Pancreas (tissue), 10 donors: Measurements from ENCODE around the gene HOXA9. TPM values are rescaled to one million over a fixed set of nuclear protein-coding genes. Genes with fewer than 3 reads are reported as not detected.
A peak's percentile ranks its signal among the peaks of the same experiment; 100 is the strongest.

Experiments
- ATAC-seq, 4 donors: fragments of 200-7000 bp; cut with Tn5 transposase; one replicate each; pipeline versions ENCODE4 v1.8.0 to v1.9.1; 2020; ENCODE audit warnings: mild to moderate bottlenecking in 4 of 4, moderate library complexity in 4 of 4
- DNase-seq, 6 donors: peaks; one replicate each; pipeline ENCODE4 v3.0.0-alpha.2; 2020
- FAIRE-seq: peaks from 2 replicates; lab custom pipeline; 2012; peaks lifted over from hg19 to GRCh38; lab: Jason Lieb, UNC
- H3K27ac ChIP-seq, 4 donors: fragments of 200-600 bp; sonication (generic); 1 replicate in 3 of 4; 2 replicates in 1 of 4; pipeline versions ENCODE4 v1.5.0 to v1.8.0; 2020
- H3K27me3 ChIP-seq, 4 donors: fragments of 200-600 bp; one replicate each; pipeline ENCODE4 v1.8.0; 2021
- H3K36me3 ChIP-seq, 3 donors: fragments of 200-600 bp; sonication (generic) in 1 of 3; one replicate each; pipeline versions ENCODE4 v1.5.0 to v1.8.0; 2020 to 2021
- H3K4me1 ChIP-seq, 3 donors: fragments of 200-600 bp; one replicate each; pipeline ENCODE4 v1.8.0; 2021
- H3K4me3 ChIP-seq, 4 donors: fragments of 200-600 bp; sonication (generic) in 2 of 4; one replicate each; pipeline versions ENCODE4 v1.5.0 to v1.8.0; 2020 to 2021
- H3K9me3 ChIP-seq, 4 donors: fragments of 200-600 bp; one replicate each; pipeline ENCODE4 v1.8.0; 2021
- WGBS, 2 donors: extraction: QIAGEN DNeasy Blood & Tissue Kit; methylation state at CpG; one replicate each; pipeline ENCODE4 v1.1.7; 2013; 5-methylcytosine and 5-hydroxymethylcytosine counted together
- intact Hi-C, 3 donors: fragments of 100-400 bp; cut with DNase I; formaldehyde crosslinking; loops; one replicate each; pipeline versions ENCODE4 v1.11.1 to v1.14.2; 2022
- polyA plus RNA-seq, 2 donors: library from polyadenylated mRNA; stranded (reverse); fragments of 200-250 nt; gene quantifications; one replicate each; pipeline ENCODE4 v1.2.3, GENCODE V29; 2013
- total RNA-seq, 6 donors: library from RNA; stranded (reverse); fragmentation: NEBNext Ultra II Directional in 4 of 6; extraction: Animal tissue kit (Norgen Biotek cat#: 25700) in 4 of 6; gene quantifications; one replicate each; pipeline versions ENCODE4 v1.2.1 to v1.2.4, GENCODE V29; 2021 to 2023
- TF ChIP-seq, protein P1 (sequence below), 4 donors: fragments of 200-600 bp; sonication (generic) in 3 of 4; IDR thresholded peaks; one replicate each; pipeline versions ENCODE4 v1.5.0 to v1.8.0; 2021; ENCODE audit warnings: antibody characterized with exemption in 4 of 4
- donor health status: healthy with polysubstance abuse.
- donor health status: DM: no; HTN: no; CAD: no; lungs with moderate emphysema.
- donor health status: DM: no; HTN: no; CAD: no.
- donor health status: control.
- donor health status: control.
- donor health status: Bipolar disorder and iron deficiency.
- donor health status: DM: yes; HTN: yes; CAD: no.
- donor health status: DM: no; HTN: no; CAD: no.
- donor health status: DM: no; HTN: no; CAD: no.
- donor health status: DM: yes; HTN: yes; CAD: no.

HOXA9 gene
- total and polyA plus RNA-seq, 8 donors, result 0.09 to 0.13 TPM; not detected in 6

DNA sequence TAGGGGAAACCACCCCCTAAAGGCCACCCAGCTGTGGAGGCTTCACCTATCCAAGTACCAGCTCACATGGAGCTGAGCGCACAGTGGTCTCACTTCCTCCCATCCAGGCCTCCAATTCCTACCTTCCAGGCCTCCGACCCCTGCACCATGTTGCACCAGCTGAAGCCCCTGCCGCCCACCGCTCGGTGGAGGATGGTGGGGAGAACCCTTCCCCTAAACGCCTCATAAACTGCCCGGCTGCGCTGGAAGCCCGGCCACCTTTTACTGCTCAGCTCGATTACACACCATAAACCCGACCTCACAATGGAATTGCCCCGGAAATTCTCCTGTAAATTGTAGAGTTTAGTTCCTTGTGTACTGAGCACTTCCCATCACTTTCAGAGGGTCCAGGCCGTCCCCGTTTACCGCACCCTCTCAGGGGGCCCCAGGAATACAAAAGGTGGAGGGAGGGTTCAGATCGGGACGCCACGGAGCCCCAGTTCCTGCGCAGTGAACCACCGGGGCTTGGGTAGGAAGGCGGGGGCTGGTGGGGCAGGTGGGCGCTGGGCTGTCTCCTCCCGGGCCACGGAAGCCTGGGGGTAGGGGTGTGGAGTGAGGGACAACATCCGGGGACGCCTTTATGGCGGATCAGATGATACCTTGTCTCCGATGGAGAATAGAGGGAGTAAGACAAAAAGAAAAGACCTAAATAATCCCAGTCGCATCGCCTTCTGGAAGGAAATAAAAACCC lies 7.5 kb downstream of the HOXA9 start:
- TF ChIP-seq, protein P1, sequence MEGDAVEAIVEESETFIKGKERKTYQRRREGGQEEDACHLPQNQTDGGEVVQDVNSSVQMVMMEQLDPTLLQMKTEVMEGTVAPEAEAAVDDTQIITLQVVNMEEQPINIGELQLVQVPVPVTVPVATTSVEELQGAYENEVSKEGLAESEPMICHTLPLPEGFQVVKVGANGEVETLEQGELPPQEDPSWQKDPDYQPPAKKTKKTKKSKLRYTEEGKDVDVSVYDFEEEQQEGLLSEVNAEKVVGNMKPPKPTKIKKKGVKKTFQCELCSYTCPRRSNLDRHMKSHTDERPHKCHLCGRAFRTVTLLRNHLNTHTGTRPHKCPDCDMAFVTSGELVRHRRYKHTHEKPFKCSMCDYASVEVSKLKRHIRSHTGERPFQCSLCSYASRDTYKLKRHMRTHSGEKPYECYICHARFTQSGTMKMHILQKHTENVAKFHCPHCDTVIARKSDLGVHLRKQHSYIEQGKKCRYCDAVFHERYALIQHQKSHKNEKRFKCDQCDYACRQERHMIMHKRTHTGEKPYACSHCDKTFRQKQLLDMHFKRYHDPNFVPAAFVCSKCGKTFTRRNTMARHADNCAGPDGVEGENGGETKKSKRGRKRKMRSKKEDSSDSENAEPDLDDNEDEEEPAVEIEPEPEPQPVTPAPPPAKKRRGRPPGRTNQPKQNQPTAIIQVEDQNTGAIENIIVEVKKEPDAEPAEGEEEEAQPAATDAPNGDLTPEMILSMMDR (IDR thresholded peaks at IDR 0.05), result no peak
- no peak overlapping the region for H3K27ac ChIP-seq
- DNase-seq (peak in 3 of 6 donors; percentile 3 to 61 (median 6)), FAIRE-seq (no peak), ATAC-seq (no peak)
- intact Hi-C loops, result loop anchor here in 1 of 3 donors (10.0 kb wide), 1 partner anchor 1303 kb away; no protein-coding TSS in a partner anchor
- 11 to 12% methylated on average over 30 of the region's 30 CpGs for WGBS, 2 donors
- H3K4me1 ChIP-seq, result peaks cover 0 to 5% (median 4%) of the 10 kb centered on the region in 3 donors
- no peaks in the 10 kb centered on the region for H3K36me3 ChIP-seq
- H3K4me3 ChIP-seq, result no peak overlapping the region
- peaks cover 15 to 80% (median 36%) of the 10 kb centered on the region in 4 donors for H3K27me3 ChIP-seq
- H3K9me3 ChIP-seq, result no peaks in the 10 kb centered on the region

DNA sequence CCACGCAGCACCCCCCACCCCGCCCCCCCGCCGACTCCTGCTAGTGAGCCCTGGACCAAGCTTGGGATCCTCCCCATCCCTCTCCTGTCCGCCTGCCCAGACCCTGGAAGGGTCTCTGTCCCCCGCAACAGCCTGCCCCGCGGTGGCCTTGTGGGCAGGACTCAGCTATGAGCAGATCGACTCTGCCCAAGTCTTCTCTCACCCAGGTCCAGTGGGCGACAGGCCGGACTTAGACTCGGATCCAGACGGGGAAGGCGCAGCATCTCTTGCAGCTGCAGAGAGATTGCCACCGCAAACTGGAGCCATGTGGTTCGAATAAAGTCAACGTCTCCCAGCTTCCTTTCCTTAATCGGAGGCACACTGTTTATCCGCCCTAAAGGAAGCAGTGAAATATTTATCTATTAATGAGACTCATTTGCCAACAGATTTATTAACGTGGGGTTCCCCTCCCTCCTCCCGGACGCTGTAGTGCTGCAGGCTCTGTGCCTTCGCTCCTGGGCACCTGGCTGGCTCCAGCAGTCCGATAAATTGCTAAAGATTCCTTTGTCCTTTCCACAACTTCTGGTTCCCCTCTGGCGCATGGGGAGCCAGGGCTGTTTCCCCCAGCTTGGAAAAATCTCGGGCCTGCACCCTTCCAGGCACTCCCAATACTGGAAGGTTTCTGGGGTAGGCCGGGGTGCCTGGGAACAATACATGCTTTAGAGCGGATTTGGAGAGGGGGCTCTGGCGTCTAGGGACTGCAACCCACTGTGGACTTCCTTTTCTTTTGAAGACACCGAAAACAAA lies 8.2 kb downstream of the HOXA9 start:
- Histone ChIP-seq H3K4me3 (peak overlapping the region in 1 of 4 donors; percentile 29), H3K27ac (no peak overlapping the region), H3K27me3 (peaks cover 15 to 88% (median 38%) of the 10 kb centered on the region in 4 donors), H3K9me3 (no peaks in the 10 kb centered on the region), H3K36me3 (no peaks in the 10 kb centered on the region), H3K4me1 (peaks cover 0 to 5% (median 4%) of the 10 kb centered on the region in 3 donors)
- FAIRE-seq (no peak), DNase-seq (peak in 4 of 6 donors; percentile 0 to 69 (median 4)), ATAC-seq (no peak)
- intact Hi-C loops, result loop anchor here in 1 of 3 donors (10.0 kb wide), 1 partner anchor 1302 kb away; no protein-coding TSS in a partner anchor
- 8 to 13% methylated on average over 29 to 30 of the region's 30 CpGs for WGBS, 2 donors
- TF ChIP-seq, protein P1 (IDR thresholded peaks at IDR 0.05), result no peak

DNA sequence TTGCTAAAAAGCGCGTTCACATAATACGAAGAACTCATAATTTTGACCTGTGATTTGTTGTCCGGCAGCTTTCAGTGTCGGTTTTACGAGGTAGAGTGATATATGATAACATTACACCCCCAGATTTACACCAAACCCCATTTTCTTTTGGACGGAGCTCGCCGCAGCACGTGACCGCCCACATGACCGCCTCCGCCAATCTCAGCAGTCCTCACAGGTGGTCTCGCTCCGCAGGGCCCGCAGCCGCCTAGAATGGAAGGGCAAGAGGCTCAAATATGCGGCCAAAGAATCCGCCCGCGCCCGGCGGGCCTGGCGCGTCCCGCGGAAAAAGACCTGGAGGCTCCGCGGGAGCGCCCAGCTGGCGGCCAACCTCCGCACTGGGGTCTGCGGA lies 8.8 kb downstream of the HOXA9 start, which contains the start of gene HOXA7:
Gene HOXA7, minus strand, starts transcription at position 168 of the 391 bp plus-strand sequence. Its CDS starts 130 bp downstream, at position 38.
- DNase-seq (peak in 4 of 6 donors; percentile 1 to 59 (median 34)), FAIRE-seq (no peak), ATAC-seq (no peak)
- 5 to 7% methylated on average over 33 of the region's 33 CpGs for WGBS, 2 donors
- Histone ChIP-seq H3K36me3 (no peaks in the 10 kb centered on the region), H3K4me1 (peaks cover 0 to 5% (median 4%) of the 10 kb centered on the region in 3 donors), H3K4me3 (peak within 1 kb of the TSS in 1 of 4 donors; percentile 29), H3K27me3 (peaks cover 15 to 82% (median 39%) of the 10 kb centered on the region in 4 donors), H3K27ac (no peak within 1 kb of the TSS), H3K9me3 (no peaks in the 10 kb centered on the region)
- intact Hi-C loops, result loop anchor here in 1 of 3 donors (10.0 kb wide), 1 partner anchor 1302 kb away; no protein-coding TSS in a partner anchor
- TF ChIP-seq, protein P1 (IDR thresholded peaks at IDR 0.05), result no peak

DNA sequence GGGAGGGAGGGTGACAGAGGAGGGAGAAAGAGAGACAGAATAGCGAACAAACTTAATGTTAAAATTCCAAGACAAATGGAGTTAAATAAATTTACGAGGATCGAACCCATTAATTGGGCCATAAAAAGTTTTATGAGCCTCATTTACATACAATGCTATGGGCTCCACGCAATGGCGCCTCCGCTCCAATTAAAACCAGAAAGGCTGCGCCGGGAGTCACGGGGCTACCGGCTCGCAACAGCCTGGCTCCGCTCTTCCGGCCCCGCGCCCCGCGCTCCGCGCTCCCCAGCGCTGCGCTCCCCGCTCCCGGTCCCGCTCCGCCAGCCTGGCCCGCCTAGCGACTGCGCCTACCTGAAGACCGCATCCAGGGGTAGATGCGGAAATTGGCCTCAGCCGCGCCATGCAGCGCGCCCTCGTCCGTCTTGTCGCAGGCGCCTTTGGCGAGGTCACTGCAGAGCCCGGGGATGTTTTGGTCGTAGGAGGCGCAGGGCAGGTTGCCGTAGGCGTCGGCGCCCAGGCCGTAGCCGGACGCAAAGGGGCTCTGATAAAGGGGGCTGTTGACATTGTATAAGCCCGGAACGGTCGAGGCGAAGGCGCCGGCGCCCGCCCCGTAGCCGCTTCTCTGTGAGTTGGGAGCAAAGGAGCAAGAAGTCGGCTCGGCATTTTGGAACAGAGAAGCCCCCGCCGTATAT lies 9.4 kb downstream of the HOXA9 start:
- DNase-seq (peak in 5 of 6 donors; percentile 1 to 62 (median 12)), ATAC-seq (no peak), FAIRE-seq (no peak)
- Histone ChIP-seq H3K27me3 (peaks cover 19 to 84% (median 39%) of the 10 kb centered on the region in 4 donors), H3K4me1 (peaks cover 0 to 9% (median 5%) of the 10 kb centered on the region in 3 donors), H3K36me3 (no peaks in the 10 kb centered on the region), H3K27ac (no peak overlapping the region), H3K4me3 (peak overlapping the region in 1 of 4 donors; percentile 29), H3K9me3 (no peaks in the 10 kb centered on the region)
- WGBS, 2 donors, result 5 to 8% methylated on average over 58 to 63 of the region's 63 CpGs
- intact Hi-C loops, result loop anchor here in 1 of 3 donors (10.0 kb wide), 1 partner anchor 1301 kb away; no protein-coding TSS in a partner anchor
- TF ChIP-seq, protein P1 (IDR thresholded peaks at IDR 0.05), result no peak
